ENCODE results near the gene IFITM1.

DNA sequence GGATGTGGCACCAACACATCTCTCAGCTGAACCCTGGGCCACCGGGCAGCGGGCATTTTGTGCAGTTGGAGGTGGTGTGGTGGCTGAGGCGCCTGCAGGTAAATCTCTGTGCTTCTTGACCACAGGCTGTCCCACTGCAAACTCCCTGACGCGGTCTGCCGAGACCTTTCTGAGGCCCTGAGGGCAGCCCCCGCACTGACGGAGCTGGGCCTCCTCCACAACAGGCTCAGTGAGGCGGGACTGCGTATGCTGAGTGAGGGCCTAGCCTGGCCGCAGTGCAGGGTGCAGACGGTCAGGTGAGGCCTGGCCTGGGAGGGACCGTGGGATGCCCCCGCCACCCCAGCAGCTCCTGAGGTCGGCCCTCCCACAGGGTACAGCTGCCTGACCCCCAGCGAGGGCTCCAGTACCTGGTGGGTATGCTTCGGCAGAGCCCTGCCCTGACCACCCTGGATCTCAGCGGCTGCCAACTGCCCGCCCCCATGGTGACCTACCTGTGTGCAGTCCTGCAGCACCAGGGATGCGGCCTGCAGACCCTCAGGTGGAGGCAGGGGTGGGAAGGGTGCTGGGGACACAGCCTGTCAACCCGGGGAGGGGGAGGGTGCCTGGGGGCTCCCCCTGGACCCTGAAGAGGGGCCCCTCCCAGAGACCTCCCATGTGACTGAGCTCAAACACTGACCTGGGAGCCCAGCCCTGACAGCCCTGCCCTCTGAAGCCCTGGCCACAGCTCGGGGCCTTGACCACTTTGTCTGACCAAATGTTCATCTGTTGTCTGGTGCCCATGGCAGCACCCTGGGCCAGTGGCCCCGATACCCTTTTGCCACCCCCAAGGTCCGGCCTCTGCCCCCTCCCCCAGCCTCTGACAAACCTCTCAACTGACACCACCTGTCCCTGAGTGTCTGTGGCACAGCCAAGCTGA is 29.5 kb upstream of the IFITM1 start:
- TF ChIP-seq, protein P1, sequence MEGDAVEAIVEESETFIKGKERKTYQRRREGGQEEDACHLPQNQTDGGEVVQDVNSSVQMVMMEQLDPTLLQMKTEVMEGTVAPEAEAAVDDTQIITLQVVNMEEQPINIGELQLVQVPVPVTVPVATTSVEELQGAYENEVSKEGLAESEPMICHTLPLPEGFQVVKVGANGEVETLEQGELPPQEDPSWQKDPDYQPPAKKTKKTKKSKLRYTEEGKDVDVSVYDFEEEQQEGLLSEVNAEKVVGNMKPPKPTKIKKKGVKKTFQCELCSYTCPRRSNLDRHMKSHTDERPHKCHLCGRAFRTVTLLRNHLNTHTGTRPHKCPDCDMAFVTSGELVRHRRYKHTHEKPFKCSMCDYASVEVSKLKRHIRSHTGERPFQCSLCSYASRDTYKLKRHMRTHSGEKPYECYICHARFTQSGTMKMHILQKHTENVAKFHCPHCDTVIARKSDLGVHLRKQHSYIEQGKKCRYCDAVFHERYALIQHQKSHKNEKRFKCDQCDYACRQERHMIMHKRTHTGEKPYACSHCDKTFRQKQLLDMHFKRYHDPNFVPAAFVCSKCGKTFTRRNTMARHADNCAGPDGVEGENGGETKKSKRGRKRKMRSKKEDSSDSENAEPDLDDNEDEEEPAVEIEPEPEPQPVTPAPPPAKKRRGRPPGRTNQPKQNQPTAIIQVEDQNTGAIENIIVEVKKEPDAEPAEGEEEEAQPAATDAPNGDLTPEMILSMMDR (IDR thresholded peaks at IDR 0.05 in 4 of 5, conservative IDR thresholded peaks at IDR 0.05 in 1 of 5), result no peak
- TF ChIP-seq POLR2A (IDR thresholded peaks at IDR 0.05), result no peak

All from gastrocnemius medialis (tissue), 4 donors.